ENCODE data around the gene GPR161.

- TF ChIP-seq TARDBP (IDR thresholded peaks at IDR 0.05): no peak
- no peak for TF ChIP-seq FOXM1 (IDR thresholded peaks at IDR 0.05; ENCODE audit: borderline replicate concordance)
- TF ChIP-seq FOXA1 (IDR thresholded peaks at IDR 0.05): no peak
- TF ChIP-seq BHLHE40 (IDR thresholded peaks at IDR 0.05; ENCODE audit: borderline replicate concordance): no peak
- no peak for TF ChIP-seq SP1 (IDR thresholded peaks at IDR 0.05)
- TF ChIP-seq NFRKB (IDR thresholded peaks at IDR 0.05): no peak
- no peak for TF ChIP-seq ARNT (IDR thresholded peaks at IDR 0.05)
- TF ChIP-seq PKNOX1 (IDR thresholded peaks at IDR 0.05): no peak
- no peak for TF ChIP-seq LEF1 (IDR thresholded peaks at IDR 0.05; ENCODE audit: borderline replicate concordance)
- TF ChIP-seq ELF4 (IDR thresholded peaks at IDR 0.05): no peak
- TF ChIP-seq FOXK2 (IDR thresholded peaks at IDR 0.05): no peak
- no peak for TF ChIP-seq ZNF384 (IDR thresholded peaks at IDR 0.05)
- TF ChIP-seq SUZ12 (IDR thresholded peaks at IDR 0.05): no peak
Observed at GRCh38 chr1:168146160-168146539, 9.4 kb upstream of the GPR161 start.

Measured in HEK293T (cell line).